Measurements from ENCODE around the gene AKAP6. TPM values are rescaled to one million over a fixed set of nuclear protein-coding genes. Genes with fewer than 3 reads are reported as not detected.
"Not testable (repeated sequence)": the region's sequence is repeated elsewhere in the genome, so short reads cannot be mapped to it uniquely, and the experiment has no call there.

AKAP6 gene
- total RNA-seq, 2 experiments from 2014 or later = 0.13 to 0.72 TPM

GRCh38 chr14:32382704-32383103 is 53.6 kb downstream of the AKAP6 start:
- ChIA-PET POLR2A (interaction anchor here (0.6 to 0.9 kb wide), 5 partner anchors 20 to 858 kb away, joined by 3 to 5 read pairs (median 3); no protein-coding TSS in a partner anchor), CTCF (ENCODE audit: unreplicated experiment) (no interaction called here)
- no peak overlapping the region for H3K27ac ChIP-seq (ENCODE audit: low read depth, low read length, poor library complexity, severe bottlenecking)
- no peaks in the 10 kb centered on the region for H3K9me3 ChIP-seq (ENCODE audit: low read length)
- H3K4me3 ChIP-seq (ENCODE audit: low read depth, low read length, poor library complexity, severe bottlenecking) = no peak overlapping the region
- no peak overlapping the region for H3K4me2 ChIP-seq (ENCODE audit: low read length)
- no peaks in the 10 kb centered on the region for H3K36me3 ChIP-seq (ENCODE audit: insufficient read depth, low read length)
- no peaks in the 10 kb centered on the region for H3K79me2 ChIP-seq (ENCODE audit: insufficient read depth, low read depth, low read length)
- H2AFZ ChIP-seq (ENCODE audit: low read length) = no peak overlapping the region
- no peak for TF ChIP-seq EZH2phosphoT487 (IDR thresholded peaks at IDR 0.05; ENCODE audit: borderline replicate concordance, low read depth, low read length)
- TF ChIP-seq, protein P1, sequence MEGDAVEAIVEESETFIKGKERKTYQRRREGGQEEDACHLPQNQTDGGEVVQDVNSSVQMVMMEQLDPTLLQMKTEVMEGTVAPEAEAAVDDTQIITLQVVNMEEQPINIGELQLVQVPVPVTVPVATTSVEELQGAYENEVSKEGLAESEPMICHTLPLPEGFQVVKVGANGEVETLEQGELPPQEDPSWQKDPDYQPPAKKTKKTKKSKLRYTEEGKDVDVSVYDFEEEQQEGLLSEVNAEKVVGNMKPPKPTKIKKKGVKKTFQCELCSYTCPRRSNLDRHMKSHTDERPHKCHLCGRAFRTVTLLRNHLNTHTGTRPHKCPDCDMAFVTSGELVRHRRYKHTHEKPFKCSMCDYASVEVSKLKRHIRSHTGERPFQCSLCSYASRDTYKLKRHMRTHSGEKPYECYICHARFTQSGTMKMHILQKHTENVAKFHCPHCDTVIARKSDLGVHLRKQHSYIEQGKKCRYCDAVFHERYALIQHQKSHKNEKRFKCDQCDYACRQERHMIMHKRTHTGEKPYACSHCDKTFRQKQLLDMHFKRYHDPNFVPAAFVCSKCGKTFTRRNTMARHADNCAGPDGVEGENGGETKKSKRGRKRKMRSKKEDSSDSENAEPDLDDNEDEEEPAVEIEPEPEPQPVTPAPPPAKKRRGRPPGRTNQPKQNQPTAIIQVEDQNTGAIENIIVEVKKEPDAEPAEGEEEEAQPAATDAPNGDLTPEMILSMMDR (conservative IDR thresholded peaks at IDR 0.05; ENCODE audit: low read length) = peak; percentile 41; the same call in 1 of the 2 replicates
- H3K9me2 ChIP-seq (ENCODE audit: insufficient read depth, low read length) = no peaks in the 10 kb centered on the region
- intact Hi-C loops (cut with micrococcal nuclease; ENCODE audit: unreplicated experiment) = no loop called here
- H3K4me1 ChIP-seq (ENCODE audit: insufficient read depth, low read length, poor library complexity, severe bottlenecking) = no peaks in the 10 kb centered on the region
- BruUV-seq (replicated peaks) = no TSS peak
- DNase-seq (ENCODE audit: low spot score) = no peak
- H4K20me1 ChIP-seq (ENCODE audit: insufficient read depth, low read length) = no peaks in the 10 kb centered on the region

GRCh38 chr14:32383364-32384009 is 54.4 kb downstream of the AKAP6 start:
- CTCF ChIA-PET (ENCODE audit: unreplicated experiment) = no interaction called here
- H3K4me2 ChIP-seq (ENCODE audit: low read length) = no peak overlapping the region
- POLR2A ChIA-PET = interaction anchor here (0.6 to 0.7 kb wide), 2 partner anchors 111 to 859 kb away, joined by 3 to 5 read pairs; no protein-coding TSS in a partner anchor
- intact Hi-C loops (cut with micrococcal nuclease; ENCODE audit: unreplicated experiment) = no loop called here
- H3K9me3 ChIP-seq (ENCODE audit: low read length) = no peaks in the 10 kb centered on the region
- H3K4me1 ChIP-seq (ENCODE audit: insufficient read depth, low read length, poor library complexity, severe bottlenecking) = no peaks in the 10 kb centered on the region
- no peak for TF ChIP-seq EZH2phosphoT487 (IDR thresholded peaks at IDR 0.05; ENCODE audit: borderline replicate concordance, low read depth, low read length)
- TF ChIP-seq, protein P1 (conservative IDR thresholded peaks at IDR 0.05; ENCODE audit: low read length) = no peak
- no peak for DNase-seq (ENCODE audit: low spot score)
- H2AFZ ChIP-seq (ENCODE audit: low read length) = no peak overlapping the region
- no peaks in the 10 kb centered on the region for H3K36me3 ChIP-seq (ENCODE audit: insufficient read depth, low read length)
- H3K27ac ChIP-seq (ENCODE audit: low read depth, low read length, poor library complexity, severe bottlenecking) = no peak overlapping the region
- no peaks in the 10 kb centered on the region for H4K20me1 ChIP-seq (ENCODE audit: insufficient read depth, low read length)
- no peaks in the 10 kb centered on the region for H3K79me2 ChIP-seq (ENCODE audit: insufficient read depth, low read depth, low read length)
- no peak overlapping the region for H3K4me3 ChIP-seq (ENCODE audit: low read depth, low read length, poor library complexity, severe bottlenecking)
- no peaks in the 10 kb centered on the region for H3K9me2 ChIP-seq (ENCODE audit: insufficient read depth, low read length)
- no TSS peak for BruUV-seq (replicated peaks)

DNA sequence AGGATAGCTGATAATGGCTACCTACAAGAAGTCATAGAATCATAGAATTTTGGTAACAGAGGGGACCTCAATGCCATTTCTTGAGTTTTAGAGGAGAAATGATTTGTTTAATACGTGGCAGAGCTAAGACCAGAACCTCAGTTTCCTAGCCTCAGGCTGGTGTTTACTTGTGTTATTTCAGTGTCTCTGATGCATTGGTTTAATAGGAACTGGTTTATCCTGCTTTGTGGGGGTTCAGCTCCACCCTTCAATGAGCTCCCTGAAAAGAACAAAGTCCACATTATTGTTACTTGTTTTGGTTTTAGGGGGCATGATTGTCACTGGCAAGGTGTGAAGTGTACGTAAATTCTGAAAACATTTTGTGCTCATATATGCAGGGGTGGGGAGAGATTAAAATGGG is 55.4 kb downstream of the AKAP6 start:
- Histone ChIP-seq H2AFZ (ENCODE audit: low read length) (no peak overlapping the region), H3K79me2 (ENCODE audit: insufficient read depth, low read depth, low read length) (no peaks in the 10 kb centered on the region), H4K20me1 (ENCODE audit: insufficient read depth, low read length) (no peaks in the 10 kb centered on the region), H3K4me3 (ENCODE audit: low read depth, low read length, poor library complexity, severe bottlenecking) (no peak overlapping the region), H3K27ac (ENCODE audit: low read depth, low read length, poor library complexity, severe bottlenecking) (no peak overlapping the region), H3K9me3 (ENCODE audit: low read length) (no peaks in the 10 kb centered on the region), H3K4me1 (ENCODE audit: insufficient read depth, low read length, poor library complexity, severe bottlenecking) (no peaks in the 10 kb centered on the region), H3K9me2 (ENCODE audit: insufficient read depth, low read length) (no peaks in the 10 kb centered on the region), H3K36me3 (ENCODE audit: insufficient read depth, low read length) (no peaks in the 10 kb centered on the region), H3K4me2 (ENCODE audit: low read length) (no peak overlapping the region)
- DNase-seq (ENCODE audit: low spot score) = no peak
- no TSS peak for BruUV-seq (replicated peaks)
- intact Hi-C loops (cut with micrococcal nuclease; ENCODE audit: unreplicated experiment) = no loop called here
- ChIA-PET CTCF (ENCODE audit: unreplicated experiment) (no interaction called here), POLR2A (interaction anchor here (0.6 kb wide), 1 partner anchor 10 kb away, joined by 3 read pairs; no protein-coding TSS in a partner anchor)
- TF ChIP-seq, protein P1 (conservative IDR thresholded peaks at IDR 0.05; ENCODE audit: low read length) = no peak
- TF ChIP-seq EZH2phosphoT487 (IDR thresholded peaks at IDR 0.05; ENCODE audit: borderline replicate concordance, low read depth, low read length) = no peak

- H3K27ac ChIP-seq (ENCODE audit: low read depth, low read length, poor library complexity, severe bottlenecking); H3K9me2 ChIP-seq (ENCODE audit: insufficient read depth, low read length); DNase-seq (ENCODE audit: low spot score); H3K4me2 ChIP-seq (ENCODE audit: low read length); intact Hi-C loops (cut with micrococcal nuclease; ENCODE audit: unreplicated experiment); H3K4me3 ChIP-seq (ENCODE audit: low read depth, low read length, poor library complexity, severe bottlenecking); BruUV-seq (replicated peaks); H3K79me2 ChIP-seq (ENCODE audit: insufficient read depth, low read depth, low read length); H3K36me3 ChIP-seq (ENCODE audit: insufficient read depth, low read length); POLR2A ChIA-PET; H4K20me1 ChIP-seq (ENCODE audit: insufficient read depth, low read length); H3K4me1 ChIP-seq (ENCODE audit: insufficient read depth, low read length, poor library complexity, severe bottlenecking); H3K9me3 ChIP-seq (ENCODE audit: low read length); H2AFZ ChIP-seq (ENCODE audit: low read length); CTCF ChIA-PET (ENCODE audit: unreplicated experiment): not testable (repeated sequence)
Measured at GRCh38 chr14:32387295-32387694, 58.2 kb downstream of the AKAP6 start.

Data from OCI-LY7 (cell line).